Left ventricle myocardium inferior (tissue), 1 donor: Measurements from ENCODE around the gene STAT4. TPM values are rescaled to one million over a fixed set of nuclear protein-coding genes. Genes with fewer than 3 reads are reported as not detected.

Source experiments
- DNase-seq: peaks from one replicate; pipeline ENCODE4 v3.0.0-alpha.2; 2020
- H3K27ac ChIP-seq: fragments of 200-600 bp; replicated peaks from 2 replicates; pipeline ENCODE4 v1.8.0; 2021
- H3K27me3 ChIP-seq: fragments of 200-600 bp; 2 replicates; pipeline ENCODE4 v1.8.0; 2021; ENCODE audit warnings: low read depth
- H3K36me3 ChIP-seq: fragments of 200-600 bp; 2 replicates; pipeline ENCODE4 v1.8.0; 2021
- H3K4me1 ChIP-seq: fragments of 200-600 bp; 2 replicates; pipeline ENCODE4 v1.8.0; 2021
- H3K4me3 ChIP-seq: fragments of 200-600 bp; 2 replicates; pipeline ENCODE4 v1.8.0; 2021; ENCODE audit warnings: mild to moderate bottlenecking, moderate library complexity
- H3K9me3 ChIP-seq: fragments of 200-600 bp; replicated peaks from 2 replicates; pipeline ENCODE4 v1.8.0; 2021
- CTCF ChIP-seq: fragments of 200-600 bp; IDR thresholded peaks from 2 replicates; pipeline ENCODE4 v1.8.0; 2021; ENCODE audit warnings: antibody characterized with exemption, mild to moderate bottlenecking, borderline replicate concordance
- intact Hi-C: fragments of 100-400 bp; cut with micrococcal nuclease; formaldehyde crosslinking; loops from one replicate; pipeline ENCODE4 v1.11.0; 2022
- total RNA-seq: library from RNA; stranded (reverse); fragmentation: NEBNext Ultra II Directional; extraction: Animal tissue kit (Norgen Biotek cat#: 25700); gene quantifications from one replicate; pipeline ENCODE4 v1.2.1, GENCODE V29; 2021
- donor health status: DM: no; HTN: yes; CAD: no; lungs with severe emphysema.

Gene STAT4
- total RNA-seq, 1 donor from 2014 or later: 0.82 TPM

GRCh38 chr2:191018048-191018447 lies 132.7 kb downstream of the STAT4 start:
- DNase-seq: no peak
- Histone ChIP-seq H3K36me3 (no peaks in the 10 kb centered on the region), H3K4me1 (peaks cover 35% of the 10 kb centered on the region), H3K4me3 (no peak overlapping the region), H3K27ac (no peak overlapping the region), H3K9me3 (no peaks in the 10 kb centered on the region), H3K27me3 (no peaks in the 10 kb centered on the region)
- intact Hi-C loops: no loop called here
- no peak for TF ChIP-seq CTCF

- DNase-seq: no peak
- no peak for TF ChIP-seq CTCF
- Histone ChIP-seq H3K4me3 (no peak overlapping the region), H3K4me1 (peaks cover 50% of the 10 kb centered on the region), H3K9me3 (no peaks in the 10 kb centered on the region), H3K36me3 (no peaks in the 10 kb centered on the region), H3K27ac (no peak overlapping the region), H3K27me3 (no peaks in the 10 kb centered on the region)
- intact Hi-C loops: no loop called here
These were observed 135.0 kb downstream of the STAT4 start for GRCh38 chr2:191015831-191016230.

DNA sequence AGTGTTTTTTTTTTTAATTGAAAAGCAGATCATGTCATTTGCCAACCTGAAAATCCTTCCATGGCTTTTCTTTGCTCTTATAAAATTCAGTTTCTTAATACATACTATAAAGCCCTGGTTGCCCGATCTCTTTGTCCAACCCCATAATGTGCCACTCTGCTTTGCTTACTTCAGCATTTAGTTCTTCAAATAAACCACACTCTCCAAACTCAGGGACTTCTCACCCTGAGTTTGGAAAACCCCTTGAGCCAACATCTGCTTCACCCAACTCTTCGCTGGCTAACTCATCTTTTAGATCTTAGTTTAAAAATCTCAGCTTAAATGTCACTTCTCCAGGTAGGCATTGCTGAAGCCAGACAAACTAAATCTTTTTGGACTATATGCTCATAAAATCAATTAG lies 135.6 kb downstream of the STAT4 start:
- intact Hi-C loops: no loop called here
- Histone ChIP-seq H3K9me3 (no peaks in the 10 kb centered on the region), H3K4me1 (peaks cover 48% of the 10 kb centered on the region), H3K27ac (no peak overlapping the region), H3K36me3 (peaks cover under 1% of the 10 kb centered on the region), H3K27me3 (no peaks in the 10 kb centered on the region), H3K4me3 (no peak overlapping the region)
- DNase-seq: no peak
- TF ChIP-seq CTCF: no peak

DNA sequence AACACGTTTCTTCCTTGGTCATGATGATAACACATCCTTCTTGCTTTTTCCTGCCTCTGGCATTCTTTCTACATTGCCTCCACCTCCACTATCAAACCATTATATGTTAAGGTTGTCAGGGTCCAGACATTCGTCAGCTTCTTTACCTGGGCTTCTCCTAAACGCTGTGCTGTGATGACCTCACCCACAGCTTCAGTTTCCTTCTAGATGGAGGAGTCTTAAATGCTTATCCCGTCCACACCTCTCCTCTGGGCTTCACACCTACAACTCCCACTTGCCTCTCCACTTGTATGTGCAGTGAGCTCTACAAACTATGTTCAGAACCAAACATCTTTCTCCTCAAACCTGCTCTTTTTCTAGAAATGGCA lies 136.2 kb downstream of the STAT4 start:
- intact Hi-C loops: no loop called here
- Histone ChIP-seq H3K9me3 (no peaks in the 10 kb centered on the region), H3K4me1 (peaks cover 43% of the 10 kb centered on the region), H3K4me3 (peak overlapping the region; percentile 79), H3K36me3 (peaks cover 7% of the 10 kb centered on the region), H3K27me3 (no peaks in the 10 kb centered on the region), H3K27ac (peak overlapping the region; percentile 94)
- no peak for DNase-seq
- TF ChIP-seq CTCF: no peak

DNA sequence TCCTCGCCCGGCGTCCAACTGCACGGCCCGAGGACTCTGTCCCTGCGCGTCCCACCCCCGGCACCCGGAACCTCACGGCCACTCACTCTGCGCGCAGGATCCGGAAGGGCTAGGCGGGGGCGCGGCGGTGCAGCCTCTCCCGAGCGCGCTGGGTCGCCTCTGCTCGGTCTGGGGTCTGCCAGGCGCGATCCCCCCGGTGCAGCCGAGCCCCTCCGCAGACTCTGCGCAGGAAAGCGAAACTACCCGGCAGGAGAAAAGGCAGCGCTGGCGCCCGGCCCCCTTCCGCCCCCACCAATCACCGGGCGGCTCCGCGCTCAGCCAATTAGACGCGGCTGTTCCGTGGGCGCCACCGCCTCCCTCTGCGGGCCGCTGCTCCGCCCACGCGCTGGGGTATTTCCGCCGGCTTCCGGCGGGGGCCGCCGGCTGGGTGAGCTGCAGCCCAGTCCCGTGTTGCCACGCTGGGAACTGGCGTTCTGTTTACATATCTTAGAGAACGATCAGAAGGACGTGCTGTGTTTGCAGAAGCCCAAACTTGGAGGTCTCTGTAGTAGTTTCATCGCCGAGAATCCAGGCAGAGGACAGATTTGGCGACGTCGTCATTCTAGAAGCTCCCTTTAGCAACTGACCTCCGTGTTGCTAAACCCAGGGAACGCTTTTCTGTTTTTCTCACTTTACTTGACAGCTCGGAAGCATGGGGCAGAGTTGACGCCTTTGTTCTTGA lies 136.7 kb downstream of the STAT4 start, which contains the start of gene STAT1:
Gene STAT1 (minus strand): TSS at position 240 of the 721 bp plus-strand sequence. CDS start 4,168 bp downstream, outside the sequence.
- peaks cover 12% of the 10 kb centered on the region for H3K36me3 ChIP-seq
- intact Hi-C loops: no loop called here
- H3K27ac ChIP-seq: peak within 1 kb of the TSS; percentile 94
- H3K9me3 ChIP-seq: no peaks in the 10 kb centered on the region
- H3K4me1 ChIP-seq: peaks cover 42% of the 10 kb centered on the region
- no peaks in the 10 kb centered on the region for H3K27me3 ChIP-seq
- TF ChIP-seq CTCF: peak; percentile 27
- H3K4me3 ChIP-seq: peak within 1 kb of the TSS; percentile 79
- peak; percentile 94 for DNase-seq

DNA sequence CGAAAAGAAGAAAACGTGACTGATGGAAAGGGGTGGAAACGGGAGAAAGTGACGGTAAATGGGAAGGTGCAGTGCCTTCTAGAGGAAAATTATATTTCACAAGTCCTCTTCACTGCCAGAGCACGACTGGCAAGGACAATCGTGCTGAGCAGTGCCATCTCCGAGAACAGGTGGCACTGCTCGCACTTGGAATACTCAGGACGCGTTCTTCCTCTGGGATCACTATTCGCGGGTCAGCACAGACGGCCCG lies 137.2 kb downstream of the STAT4 start:
- H3K4me3 ChIP-seq: peak overlapping the region; percentile 79
- no peak for DNase-seq
- intact Hi-C loops: no loop called here
- no peaks in the 10 kb centered on the region for H3K27me3 ChIP-seq
- peaks cover 45% of the 10 kb centered on the region for H3K4me1 ChIP-seq
- H3K27ac ChIP-seq: peak overlapping the region; percentile 94
- H3K9me3 ChIP-seq: no peaks in the 10 kb centered on the region
- TF ChIP-seq CTCF: no peak
- peaks cover 17% of the 10 kb centered on the region for H3K36me3 ChIP-seq
